ENCODE measurements around the gene COQ9.

Gene COQ9

GRCh38 chr16:57412584-57412983 is 34.7 kb upstream of the COQ9 start:
- H3K9me3 ChIP-seq (ENCODE audit: severe bottlenecking), result no peaks in the 10 kb centered on the region
- TF ChIP-seq CTCF (IDR thresholded peaks at IDR 0.05; ENCODE audit: low read depth, low read length), result no peak
- no peak overlapping the region for H3K4me3 ChIP-seq (ENCODE audit: low read depth, low read length)
- DNase-seq, result no peak
- no peaks in the 10 kb centered on the region for H3K36me3 ChIP-seq
- no peak overlapping the region for H3K27ac ChIP-seq
- H3K27me3 ChIP-seq (ENCODE audit: insufficient read depth, low read depth, severe bottlenecking), result no peaks in the 10 kb centered on the region

GRCh38 chr16:57413301-57413730 is 34.0 kb upstream of the COQ9 start:
- TF ChIP-seq CTCF (IDR thresholded peaks at IDR 0.05; ENCODE audit: low read depth, low read length), result no peak
- Histone ChIP-seq H3K4me3 (ENCODE audit: low read depth, low read length) (no peak overlapping the region), H3K27ac (no peak overlapping the region), H3K36me3 (no peaks in the 10 kb centered on the region), H3K27me3 (ENCODE audit: insufficient read depth, low read depth, severe bottlenecking) (no peaks in the 10 kb centered on the region), H3K9me3 (ENCODE audit: severe bottlenecking) (no peaks in the 10 kb centered on the region)
- no peak for DNase-seq

DNA sequence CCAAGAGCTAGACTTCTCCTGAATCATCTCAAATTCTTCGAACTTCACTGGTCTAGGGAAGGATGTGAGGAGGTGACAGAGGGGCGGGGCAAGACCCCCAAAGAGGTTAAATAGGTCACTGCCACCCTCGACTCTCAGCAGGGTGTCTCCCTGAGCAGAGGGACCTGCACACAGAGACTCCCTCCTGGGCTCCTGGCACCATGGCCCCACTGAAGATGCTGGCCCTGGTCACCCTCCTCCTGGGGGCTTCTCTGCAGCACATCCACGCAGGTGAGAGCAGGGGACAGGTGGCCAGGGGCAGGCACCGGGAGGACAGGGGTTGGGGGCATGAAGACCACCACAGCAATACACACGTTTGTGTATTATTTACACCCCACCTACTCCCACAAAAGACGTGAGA is 33.5 kb upstream of the COQ9 start:
- H3K27ac ChIP-seq, result no peak overlapping the region
- no peak for DNase-seq
- no peaks in the 10 kb centered on the region for H3K9me3 ChIP-seq (ENCODE audit: severe bottlenecking)
- no peaks in the 10 kb centered on the region for H3K27me3 ChIP-seq (ENCODE audit: insufficient read depth, low read depth, severe bottlenecking)
- H3K36me3 ChIP-seq, result no peaks in the 10 kb centered on the region
- TF ChIP-seq CTCF (IDR thresholded peaks at IDR 0.05; ENCODE audit: low read depth, low read length), result no peak
- no peak overlapping the region for H3K4me3 ChIP-seq (ENCODE audit: low read depth, low read length)

GRCh38 chr16:57416084-57416483 is 31.2 kb upstream of the COQ9 start:
- Histone ChIP-seq H3K9me3 (ENCODE audit: severe bottlenecking) (no peaks in the 10 kb centered on the region), H3K36me3 (no peaks in the 10 kb centered on the region), H3K4me3 (ENCODE audit: low read depth, low read length) (no peak overlapping the region), H3K27me3 (ENCODE audit: insufficient read depth, low read depth, severe bottlenecking) (no peaks in the 10 kb centered on the region), H3K27ac (peak overlapping the region; percentile 76; the same call in 1 of the 2 replicates)
- no peak for DNase-seq
- TF ChIP-seq CTCF (IDR thresholded peaks at IDR 0.05; ENCODE audit: low read depth, low read length), result no peak

DNA sequence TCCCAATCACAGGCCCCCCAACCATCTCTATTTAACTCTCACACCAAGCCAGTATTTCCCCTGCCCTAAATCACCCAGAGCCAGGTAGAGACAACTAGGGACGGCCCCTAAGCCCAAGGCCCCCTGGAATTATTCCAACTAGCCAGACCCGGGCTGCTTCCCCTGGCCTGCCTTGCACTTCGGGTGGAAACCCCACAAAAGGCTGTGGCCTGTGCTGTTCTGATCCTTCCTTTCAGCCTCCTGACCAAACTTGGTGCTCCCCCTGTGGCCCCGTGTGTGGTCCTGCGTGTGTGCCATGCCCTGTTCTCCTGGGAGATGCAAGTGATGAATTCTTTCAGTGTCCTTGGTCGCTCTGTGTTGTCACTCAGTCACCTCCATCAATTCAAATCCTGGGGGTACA is 27.8 kb upstream of the COQ9 start:
- Histone ChIP-seq H3K4me3 (ENCODE audit: low read depth, low read length) (no peak overlapping the region), H3K36me3 (no peaks in the 10 kb centered on the region), H3K27ac (no peak overlapping the region), H3K27me3 (ENCODE audit: insufficient read depth, low read depth, severe bottlenecking) (no peaks in the 10 kb centered on the region), H3K9me3 (ENCODE audit: severe bottlenecking) (no peaks in the 10 kb centered on the region)
- TF ChIP-seq CTCF (IDR thresholded peaks at IDR 0.05; ENCODE audit: low read depth, low read length), result no peak
- no peak for DNase-seq

All from WERI-Rb-1 (cell line).